Spleen (tissue), 7 donors: ENCODE measurements around the gene BPIFB2.

ENCODE experiments used
- CTCF ChIP-seq, 11 experiments: fragments of 200-600 bp in 7 of 11; fragments of 450-650 bp in 4 of 11; sonication (generic) in 4 of 11; IDR thresholded peaks in 8 of 11; conservative IDR thresholded peaks in 3 of 11; 1 replicate in 7 of 11; 2 replicates in 4 of 11; pipeline versions ENCODE4 v1.4.0 to v1.8.0; 2016 to 2021; ENCODE audit warnings: antibody characterized with exemption in 11 of 11, inconsistent platforms in 4 of 11, mild to moderate bottlenecking in 1 of 11
- POLR2A ChIP-seq, 3 donors: fragments of 450-650 bp; IDR thresholded peaks; one replicate each; pipeline ENCODE4 v1.5.1; 2017; ENCODE audit warnings: antibody characterized with exemption in 3 of 3, mild to moderate bottlenecking in 1 of 3
- POLR2AphosphoS5 ChIP-seq, 3 donors: sonication (generic); formaldehyde crosslinking; IDR thresholded peaks; one replicate each; pipeline ENCODE4 v1.5.1; 2017; ENCODE audit warnings: antibody characterized with exemption in 3 of 3
- donor health status: DM: no; HTN: no; CAD: no; lungs with moderate emphysema.
- donor health status: DM: no; HTN: no; CAD: no.
- donor health status: DM: no; HTN: no; CAD: no.

DNA sequence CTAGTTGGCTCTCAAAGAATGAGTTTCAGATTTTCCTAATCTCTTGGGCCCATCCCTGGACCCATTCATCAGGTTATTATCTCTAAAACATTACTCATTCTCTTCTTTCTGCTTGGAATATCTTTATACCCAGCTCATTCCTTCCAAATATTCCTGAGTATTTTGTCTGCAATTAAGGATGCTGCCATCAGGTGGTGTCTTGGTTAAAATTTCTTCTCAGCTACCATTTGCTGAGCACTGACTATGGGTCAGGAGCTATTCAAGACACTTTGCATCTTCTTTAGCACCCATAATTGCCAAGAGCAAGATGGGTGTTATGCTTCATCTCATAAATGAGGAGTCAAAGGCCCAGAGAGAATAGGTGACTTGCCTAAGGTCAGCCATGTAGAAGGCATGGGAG lies 11.7 kb upstream of the BPIFB2 start:
- no peak for TF ChIP-seq CTCF (IDR thresholded peaks at IDR 0.05 in 8 of 11, conservative IDR thresholded peaks at IDR 0.05 in 3 of 11)
- no peak for TF ChIP-seq POLR2A (IDR thresholded peaks at IDR 0.05)
- TF ChIP-seq POLR2AphosphoS5 (IDR thresholded peaks at IDR 0.05), result no peak
